Fibroblast of lung (primary cell): Measurements from ENCODE around the gene IFI16.

Source experiments
- EZH2 ChIP-seq: IDR thresholded peaks from 2 replicates; pipeline ENCODE4 v1.5.1; 2012; ENCODE audit warnings: low read length, control low read depth, mild to moderate bottlenecking; ENCODE audit errors: missing control alignments
- TF ChIP-seq, protein P1 (sequence below), 2 donors: IDR thresholded peaks in 1 of 2; conservative IDR thresholded peaks in 1 of 2; 1 replicate in 1 of 2; 2 replicates in 1 of 2; pipeline ENCODE4 v1.5.1; 2011 to 2012; ENCODE audit warnings: low read length in 2 of 2, control low read depth in 1 of 2, inconsistent platforms in 1 of 2, low read depth in 1 of 2, mild to moderate bottlenecking in 1 of 2

DNA sequence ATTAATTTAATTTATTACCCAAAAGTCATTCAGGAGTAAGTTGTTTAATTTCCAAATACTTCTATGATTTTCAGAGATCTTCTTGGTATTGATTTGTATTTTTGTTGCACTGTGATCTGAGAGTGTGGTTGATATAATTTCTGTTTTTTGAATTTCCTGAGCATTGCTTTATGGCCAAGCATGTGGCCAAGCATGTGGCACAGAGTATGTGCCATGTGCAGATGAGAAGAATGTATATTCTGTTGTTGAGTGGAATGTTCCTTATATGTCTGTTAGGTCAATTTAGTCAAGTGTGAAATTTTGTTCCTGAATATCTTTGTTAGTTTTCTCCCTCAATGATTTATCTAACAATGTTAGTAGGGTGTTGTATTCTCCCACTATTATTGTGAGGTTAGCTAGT, 25.3 kb upstream of the IFI16 start:
- TF ChIP-seq, protein P1, sequence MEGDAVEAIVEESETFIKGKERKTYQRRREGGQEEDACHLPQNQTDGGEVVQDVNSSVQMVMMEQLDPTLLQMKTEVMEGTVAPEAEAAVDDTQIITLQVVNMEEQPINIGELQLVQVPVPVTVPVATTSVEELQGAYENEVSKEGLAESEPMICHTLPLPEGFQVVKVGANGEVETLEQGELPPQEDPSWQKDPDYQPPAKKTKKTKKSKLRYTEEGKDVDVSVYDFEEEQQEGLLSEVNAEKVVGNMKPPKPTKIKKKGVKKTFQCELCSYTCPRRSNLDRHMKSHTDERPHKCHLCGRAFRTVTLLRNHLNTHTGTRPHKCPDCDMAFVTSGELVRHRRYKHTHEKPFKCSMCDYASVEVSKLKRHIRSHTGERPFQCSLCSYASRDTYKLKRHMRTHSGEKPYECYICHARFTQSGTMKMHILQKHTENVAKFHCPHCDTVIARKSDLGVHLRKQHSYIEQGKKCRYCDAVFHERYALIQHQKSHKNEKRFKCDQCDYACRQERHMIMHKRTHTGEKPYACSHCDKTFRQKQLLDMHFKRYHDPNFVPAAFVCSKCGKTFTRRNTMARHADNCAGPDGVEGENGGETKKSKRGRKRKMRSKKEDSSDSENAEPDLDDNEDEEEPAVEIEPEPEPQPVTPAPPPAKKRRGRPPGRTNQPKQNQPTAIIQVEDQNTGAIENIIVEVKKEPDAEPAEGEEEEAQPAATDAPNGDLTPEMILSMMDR (conservative IDR thresholded peaks at IDR 0.05 in 1 of 2, IDR thresholded peaks at IDR 0.05 in 1 of 2; ENCODE audit: low read depth in 1 of 2, low read length in 2 of 2) = no peak
- no peak for TF ChIP-seq EZH2
